Hematopoietic multipotent progenitor cell treated with erythropoietin and hydrocortisone succinate and interleukin-3 and kit ligand, for 8 days (in vitro differentiated cells): ENCODE results near the gene FPR2.
"Not testable (repeated sequence)": the region's sequence is repeated elsewhere in the genome, so short reads cannot be mapped to it uniquely, and the experiment has no call there.

ENCODE experiments used
- DNase-seq: peaks from one replicate; pipeline ENCODE4 v3.0.0-alpha.2; 2015

Gene FPR2, protein sequence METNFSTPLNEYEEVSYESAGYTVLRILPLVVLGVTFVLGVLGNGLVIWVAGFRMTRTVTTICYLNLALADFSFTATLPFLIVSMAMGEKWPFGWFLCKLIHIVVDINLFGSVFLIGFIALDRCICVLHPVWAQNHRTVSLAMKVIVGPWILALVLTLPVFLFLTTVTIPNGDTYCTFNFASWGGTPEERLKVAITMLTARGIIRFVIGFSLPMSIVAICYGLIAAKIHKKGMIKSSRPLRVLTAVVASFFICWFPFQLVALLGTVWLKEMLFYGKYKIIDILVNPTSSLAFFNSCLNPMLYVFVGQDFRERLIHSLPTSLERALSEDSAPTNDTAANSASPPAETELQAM

DNA sequence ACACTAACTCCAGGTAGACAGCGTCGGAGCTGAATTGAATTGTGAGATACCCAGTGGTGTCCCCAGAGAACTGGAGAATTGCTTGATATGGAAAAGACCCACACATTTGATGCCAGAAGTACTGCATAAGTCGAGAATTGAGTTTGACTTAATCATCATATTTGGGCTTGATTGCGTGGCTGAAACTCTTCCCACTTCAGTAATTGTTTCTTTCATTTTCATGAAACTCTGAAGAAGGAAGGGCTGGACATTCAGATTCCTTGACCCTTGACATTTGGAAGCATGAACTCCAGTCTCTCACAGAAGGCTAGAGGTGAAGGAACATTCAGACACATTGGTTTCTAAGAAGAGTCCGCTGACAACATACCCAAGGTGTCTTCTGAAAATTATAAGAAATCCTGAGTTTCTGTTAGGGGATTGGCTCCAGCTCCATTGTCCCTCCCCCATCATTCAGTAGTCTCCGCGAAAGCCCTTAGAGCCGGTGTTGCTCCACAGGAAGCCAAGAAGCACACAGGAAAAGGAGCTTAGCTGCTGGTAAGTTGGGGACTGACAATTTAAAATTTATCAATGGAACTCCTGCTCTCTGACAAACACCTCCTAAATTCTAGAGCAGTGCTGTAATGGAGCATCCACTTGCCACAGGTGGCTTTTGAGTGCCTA lies at the start of gene FPR2:
Gene FPR2 (plus strand): TSS at position 484 of the 660 bp plus-strand sequence. CDS start 7,479 bp downstream, outside the sequence.
- no peak for DNase-seq

DNA sequence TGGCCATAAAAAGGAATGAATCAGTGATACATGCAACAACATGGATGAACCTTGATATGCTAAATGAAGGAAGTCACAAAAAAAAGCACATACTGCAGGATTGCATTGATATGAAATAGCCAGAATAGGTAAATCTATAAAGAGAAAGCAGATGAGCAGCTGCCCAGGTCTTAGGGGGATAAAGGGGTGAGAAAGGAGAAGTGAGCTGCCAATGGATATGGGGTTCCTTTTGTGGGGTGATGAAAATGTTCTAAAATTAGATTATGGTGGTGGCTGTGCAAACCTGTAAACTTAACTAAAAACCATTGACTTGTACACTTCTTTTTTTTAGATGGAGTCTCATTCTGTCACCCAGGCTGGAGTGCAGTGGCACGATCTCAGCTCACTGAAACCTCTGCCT lies 49.3 kb upstream of the FPR2 start:
- DNase-seq = no peak

DNA sequence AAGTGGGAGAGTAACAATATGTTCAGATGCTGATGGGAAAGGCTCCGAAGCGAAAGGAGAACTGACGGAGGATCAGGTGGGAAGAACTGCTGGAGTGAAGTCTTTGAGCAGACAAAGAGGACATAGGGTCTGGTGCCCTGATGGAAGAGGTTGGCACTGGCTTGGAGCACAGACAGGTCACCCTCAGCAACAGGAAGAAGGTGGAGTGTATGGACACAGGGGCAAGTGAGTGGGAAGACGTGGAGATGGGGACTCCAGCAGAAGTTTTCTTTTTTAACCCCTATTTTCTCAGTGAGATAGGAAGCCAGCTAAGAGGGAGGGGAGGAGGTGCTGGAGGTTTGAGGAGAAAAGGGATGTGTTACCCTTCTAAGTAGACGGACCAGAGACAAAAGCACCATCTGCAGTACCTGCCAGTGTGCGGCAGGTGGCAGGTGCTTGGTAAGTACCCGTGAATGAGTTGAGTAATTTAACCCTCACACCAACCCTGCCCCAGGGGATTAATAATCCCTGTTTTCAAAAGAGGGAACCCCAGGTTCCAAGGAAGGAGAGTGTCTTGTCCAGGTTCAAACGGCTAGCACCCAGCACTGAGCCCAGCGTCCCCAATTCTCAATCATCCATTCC lies 48.4 kb upstream of the FPR2 start:
- no peak for DNase-seq

DNA sequence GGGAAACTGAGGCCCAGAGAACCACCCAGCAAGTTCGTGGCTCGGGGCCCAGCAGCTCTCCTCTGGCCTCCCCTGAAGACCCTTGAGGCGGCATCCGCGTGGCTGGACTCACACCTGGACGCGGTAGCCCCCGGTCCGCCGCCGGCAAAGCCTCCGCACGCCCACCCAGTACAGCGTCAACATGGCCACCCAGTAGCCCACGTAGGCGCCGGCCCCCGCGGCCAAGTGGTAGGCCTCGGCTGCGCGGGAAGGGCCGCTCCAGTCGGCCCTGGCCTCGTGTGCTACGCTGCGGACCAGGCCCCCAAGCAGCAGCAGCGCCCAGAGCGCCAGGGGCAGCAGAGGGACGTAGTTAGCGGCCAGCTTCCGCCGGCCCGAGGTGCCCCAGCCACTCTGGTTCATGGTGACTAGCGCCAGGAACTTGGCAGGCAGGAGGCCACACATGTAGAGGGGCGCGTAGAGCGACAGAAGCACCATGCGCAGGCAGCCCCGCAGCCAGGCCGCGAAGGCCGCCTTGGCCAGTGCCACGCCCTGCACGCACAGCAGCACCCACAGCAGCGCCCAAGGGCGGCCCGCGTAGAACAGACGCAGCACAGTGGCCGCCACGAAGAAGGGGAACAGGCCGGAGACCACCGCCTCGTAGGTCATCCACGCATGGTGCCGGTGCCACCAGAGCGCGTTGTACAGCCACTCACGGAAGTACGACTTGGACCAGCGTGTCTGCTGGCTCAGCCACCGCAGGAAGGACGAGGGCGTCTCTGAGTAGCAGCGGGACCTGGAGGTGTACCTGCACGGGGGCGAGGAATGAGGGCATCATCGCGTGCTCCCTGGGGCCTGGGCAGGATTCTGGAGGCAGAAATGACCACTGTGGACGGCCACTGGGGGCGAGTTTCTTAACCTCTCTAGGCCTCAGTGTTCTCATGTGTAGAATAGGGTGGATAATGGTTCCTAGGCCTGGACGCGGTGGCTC lies 47.4 kb upstream of the FPR2 start:
- DNase-seq = no peak

DNA sequence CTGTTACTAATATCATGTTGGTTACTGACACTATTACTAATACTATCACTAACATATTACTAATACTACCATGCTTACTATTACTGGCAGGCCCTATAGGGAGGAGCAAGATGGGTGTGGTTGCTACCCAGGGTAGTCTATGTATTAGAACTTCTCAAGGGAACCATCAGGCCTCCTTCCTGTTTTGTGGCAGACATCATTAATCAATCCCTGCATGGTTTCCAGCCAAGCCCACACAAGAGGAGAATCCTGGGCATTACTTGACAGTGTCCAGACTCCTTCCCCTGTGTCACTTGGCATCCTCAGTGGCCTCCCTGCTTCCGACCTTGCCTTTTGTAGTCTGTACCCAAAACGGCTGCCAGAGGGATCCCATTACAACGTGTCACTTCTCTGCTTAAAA lies 46.1 kb upstream of the FPR2 start:
- no peak for DNase-seq

DNA sequence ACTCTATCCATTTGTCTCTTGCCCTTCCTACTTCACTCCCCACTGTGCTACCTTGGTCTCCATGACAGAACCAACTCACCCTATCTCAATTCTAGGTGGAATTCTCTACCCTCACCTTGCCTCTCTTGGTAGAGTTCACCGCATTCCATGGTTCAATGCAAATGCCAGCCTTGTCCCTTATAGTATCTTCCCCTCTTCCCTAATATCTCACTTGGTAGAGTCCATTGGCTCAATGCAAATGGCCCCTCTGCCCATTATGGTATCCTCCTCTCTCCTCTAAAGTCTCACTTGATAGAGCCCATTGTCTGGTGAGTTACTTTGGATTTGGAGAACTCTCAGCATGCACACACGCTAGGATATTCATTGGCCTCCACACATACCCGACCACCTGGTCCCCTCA lies 45.1 kb upstream of the FPR2 start:
- no peak for DNase-seq

DNA sequence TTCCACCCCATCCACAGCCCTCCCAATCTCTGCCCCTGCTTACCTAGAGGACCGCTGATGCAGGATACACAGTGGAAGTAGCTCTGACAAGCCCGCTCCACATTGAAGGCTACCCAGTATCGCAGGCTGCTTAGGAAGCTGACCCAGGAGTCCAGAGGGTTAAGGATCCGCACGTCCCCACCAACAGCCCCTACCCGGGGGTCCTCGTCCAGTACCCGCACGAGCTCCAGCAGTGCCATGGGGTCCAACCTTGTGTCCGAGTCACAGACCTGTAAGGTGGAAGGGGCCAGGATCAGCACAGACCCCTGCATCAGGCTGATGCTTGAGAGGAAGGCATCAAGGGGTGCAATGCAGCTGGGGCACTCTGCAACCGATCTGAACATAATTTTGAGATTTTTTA lies 44.1 kb upstream of the FPR2 start:
- DNase-seq = no peak

DNA sequence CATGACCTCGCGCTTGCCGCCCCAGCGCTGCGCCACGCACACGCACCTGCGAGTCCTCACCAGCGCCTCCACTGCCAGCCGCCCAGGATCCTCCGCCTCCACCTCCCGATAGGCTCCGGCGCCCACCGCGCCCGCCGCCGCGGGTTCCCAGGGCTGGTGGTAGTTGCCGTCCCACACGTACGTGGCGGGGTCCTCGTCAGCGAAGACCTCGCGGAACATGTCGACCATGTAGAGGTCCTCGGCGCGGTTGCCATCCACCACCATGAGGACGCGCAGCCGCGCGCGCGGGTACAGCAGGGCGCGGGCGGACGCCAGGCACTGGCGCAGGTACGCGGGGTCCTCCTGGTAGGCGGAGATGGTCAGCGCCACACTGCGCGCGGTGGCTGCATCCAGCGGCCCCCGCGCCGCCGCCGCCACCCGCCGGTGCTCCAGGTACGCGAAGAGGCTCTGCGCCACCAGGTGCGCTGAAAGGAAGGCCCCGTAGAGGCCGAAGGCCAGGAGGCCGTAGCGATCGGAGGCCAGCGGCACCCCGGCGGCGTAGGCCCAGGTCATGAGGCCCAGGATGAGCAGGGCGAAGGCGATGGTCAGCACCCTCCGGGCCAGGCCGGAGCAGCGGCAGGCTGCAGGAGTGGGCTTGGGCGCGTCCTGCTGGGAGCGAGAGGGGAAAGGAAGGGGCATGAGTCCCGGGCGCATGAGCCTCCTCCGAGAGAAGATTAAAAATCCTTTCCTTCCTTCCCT lies 41.6 kb upstream of the FPR2 start:
- no peak for DNase-seq

DNA sequence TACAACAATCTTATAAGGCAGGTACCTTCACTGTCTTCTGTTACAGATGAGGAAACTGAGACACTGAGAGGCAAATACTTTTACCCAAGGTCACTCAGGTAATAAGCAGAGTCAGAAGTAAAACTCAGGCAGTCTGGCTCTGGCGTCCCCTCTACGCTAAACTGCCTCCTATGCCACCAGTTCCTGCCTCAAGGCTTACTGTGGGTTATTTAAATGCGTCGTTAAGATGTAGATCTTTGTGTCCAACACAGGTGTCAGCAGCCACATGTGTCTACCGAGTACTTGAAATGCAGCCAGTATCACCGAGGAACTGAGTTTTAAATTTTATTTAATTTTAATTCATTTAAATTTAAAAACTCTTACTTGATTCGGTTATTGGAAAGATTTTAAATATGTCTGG lies 39.1 kb upstream of the FPR2 start:
- no peak for DNase-seq

DNA sequence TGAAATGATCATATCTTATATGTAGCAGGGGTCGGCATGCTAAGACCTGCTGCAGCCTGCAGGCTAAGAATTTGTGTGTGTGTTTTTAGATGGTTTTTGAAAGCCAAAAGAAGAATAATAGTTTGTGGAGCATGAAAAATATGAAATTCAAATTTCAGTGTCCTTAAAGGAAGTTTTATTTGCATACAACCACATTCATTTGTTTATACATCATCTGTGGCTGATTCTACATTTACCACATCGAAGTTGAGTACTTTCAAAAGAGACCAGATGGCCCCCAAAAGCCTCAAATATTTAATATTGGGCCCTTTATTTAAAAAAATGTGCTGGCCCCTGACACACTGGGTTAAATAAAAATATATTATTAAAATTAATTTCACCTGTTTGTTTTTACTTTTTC lies 38.5 kb upstream of the FPR2 start:
- no peak for DNase-seq

DNA sequence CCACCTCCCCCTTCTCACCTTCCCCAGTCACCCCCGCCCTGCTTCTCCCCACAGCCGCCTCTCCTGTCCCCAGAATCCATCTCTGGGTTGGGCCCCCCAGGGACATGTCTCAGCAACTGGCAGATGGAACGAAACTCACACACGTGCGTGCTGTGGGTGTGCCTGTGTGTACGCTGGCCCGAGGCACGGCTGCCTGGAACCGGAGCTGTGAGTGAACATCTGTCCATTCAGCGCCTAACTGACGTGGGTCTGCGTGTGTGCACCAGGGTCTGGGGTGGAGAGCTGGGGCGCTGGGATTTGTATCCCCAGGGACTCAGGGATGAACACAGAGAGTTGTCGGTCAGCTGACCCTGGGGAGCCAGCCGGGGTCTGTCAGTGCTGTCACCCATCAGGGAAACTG lies 36.4 kb upstream of the FPR2 start:
- DNase-seq = no peak

DNA sequence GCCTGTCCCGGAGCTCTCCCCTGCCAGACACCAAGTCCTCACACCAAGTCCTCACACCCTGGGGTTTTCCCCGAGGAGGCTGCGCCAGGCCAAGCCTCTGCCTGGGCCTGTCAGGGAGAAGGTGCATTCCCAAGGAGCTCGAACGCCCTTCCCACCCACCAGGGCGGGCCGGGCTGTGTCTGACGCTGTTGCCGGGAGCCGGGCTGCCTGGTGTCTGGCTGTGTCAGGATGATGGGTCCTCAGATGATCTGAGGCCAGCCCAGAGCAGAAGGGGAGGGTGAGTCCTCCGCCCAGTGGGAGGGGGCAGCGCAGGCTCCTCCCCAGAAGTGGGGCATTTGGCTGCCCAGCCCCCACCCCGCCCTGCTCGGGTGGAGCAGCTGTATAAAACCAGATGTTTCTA lies 34.9 kb upstream of the FPR2 start:
- no peak for DNase-seq

DNA sequence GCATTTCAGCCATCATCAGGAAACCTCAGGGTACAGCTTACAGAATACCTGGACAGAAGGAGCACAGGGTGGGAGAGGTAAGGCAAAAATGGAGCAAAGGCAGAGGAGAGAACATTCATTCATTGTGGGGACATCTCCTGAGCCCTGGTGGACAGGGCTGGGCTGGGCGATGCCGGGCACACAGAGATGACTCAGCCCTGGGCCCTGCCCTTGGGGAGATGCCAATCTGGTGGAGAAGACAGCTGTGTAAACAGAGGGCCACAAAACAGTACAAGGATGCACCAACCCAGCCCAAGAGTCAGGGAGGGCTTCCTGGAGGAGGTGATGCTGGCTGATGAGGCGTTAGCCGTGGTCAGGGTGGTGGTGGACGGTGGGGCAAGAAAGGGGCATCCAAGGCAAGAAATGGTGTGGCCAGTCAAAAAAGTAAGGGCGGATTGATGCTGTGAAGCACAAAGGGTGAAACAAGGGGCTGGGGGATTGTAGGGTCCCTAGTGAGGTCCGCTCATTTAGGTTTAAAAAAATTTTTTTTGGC lies 33.6 kb upstream of the FPR2 start:
- no peak for DNase-seq

DNA sequence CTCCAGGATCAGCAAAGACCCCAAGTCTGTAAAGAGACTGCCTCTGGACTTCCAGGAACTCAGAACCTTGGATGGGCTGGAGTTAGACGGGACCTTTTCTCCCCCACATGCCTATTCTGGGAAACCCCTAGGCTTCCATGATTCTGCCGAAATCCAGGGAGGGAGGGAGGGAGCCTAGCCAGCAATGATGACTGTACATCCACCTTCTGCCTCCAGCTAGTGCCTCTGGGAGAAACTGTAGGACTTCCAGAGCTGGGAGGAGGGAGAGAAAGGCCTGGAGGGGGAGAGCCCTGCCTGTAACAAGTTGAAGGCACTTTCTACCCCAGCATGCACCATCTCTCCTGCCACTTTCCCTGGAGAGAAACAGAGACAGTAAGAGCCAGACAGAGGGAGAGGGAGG lies 31.2 kb upstream of the FPR2 start:
- no peak for DNase-seq

DNA sequence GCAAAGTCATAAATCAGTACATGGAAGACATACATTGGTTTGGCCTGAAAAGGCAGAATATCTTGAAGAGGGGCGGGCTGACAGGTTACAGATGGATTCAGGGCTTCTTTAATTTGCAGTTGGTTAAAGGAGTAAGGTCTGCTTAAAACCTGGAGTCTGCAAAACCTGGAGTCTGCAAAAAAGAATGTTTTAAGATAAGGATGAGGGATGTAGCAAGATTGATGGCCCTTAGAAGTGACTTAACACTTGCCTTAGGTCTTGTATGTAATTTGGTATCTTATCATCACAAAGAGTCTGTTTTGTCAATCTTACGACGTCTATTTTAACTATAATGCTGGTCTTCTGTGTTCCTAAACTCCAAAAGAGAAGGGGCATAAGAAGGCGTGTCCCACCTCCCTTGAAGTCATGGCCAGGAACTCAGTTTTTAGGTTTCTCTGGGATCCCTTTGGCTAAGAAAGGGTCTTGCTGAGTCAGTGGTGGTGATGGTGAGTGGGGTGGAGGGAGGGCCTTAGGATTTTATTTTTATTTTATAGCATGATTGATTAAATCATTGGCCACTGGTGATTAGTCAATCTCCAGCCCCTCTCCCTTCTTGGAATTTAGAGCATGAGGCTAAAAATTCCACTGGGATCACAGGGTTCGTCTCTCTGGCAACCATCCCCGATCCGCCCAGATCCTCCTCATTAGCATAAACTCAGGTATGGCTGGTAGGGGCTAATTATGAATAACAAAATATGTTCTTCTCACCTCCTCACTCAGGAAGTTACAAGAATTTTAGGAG lies 27.0 kb upstream of the FPR2 start:
- DNase-seq = no peak

DNA sequence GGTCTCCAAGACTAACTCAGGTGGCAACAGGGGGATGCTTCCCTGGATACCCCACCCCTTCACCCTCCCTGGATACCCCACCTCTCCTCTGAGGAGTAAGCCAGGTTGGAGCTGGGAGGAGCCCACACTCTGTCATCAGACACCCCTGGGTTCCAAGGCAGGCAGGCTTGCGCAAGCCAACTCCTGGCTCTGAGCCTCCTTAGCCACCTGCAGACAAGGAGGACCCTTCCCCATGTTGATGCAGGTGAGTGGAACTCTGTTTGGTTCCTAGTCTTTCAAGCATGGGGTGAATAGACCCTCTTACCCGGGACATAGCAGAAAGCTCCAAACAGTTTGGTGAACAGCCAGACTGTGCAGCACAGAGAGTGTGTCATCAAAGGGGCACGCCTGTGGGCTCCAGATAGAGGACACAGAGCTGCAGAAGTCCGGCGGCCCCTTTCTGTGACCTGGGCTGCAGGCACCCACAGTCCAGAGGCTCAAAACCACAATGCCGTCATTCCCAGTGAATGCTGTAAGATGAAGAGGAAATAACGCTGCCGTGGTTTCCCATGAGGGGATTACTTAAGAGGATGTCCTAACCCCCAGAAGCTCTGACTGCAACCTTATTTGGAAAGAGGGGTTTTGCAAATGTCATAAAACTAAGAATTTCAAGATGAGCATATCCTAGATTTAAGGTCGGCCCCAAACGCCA lies 25.1 kb upstream of the FPR2 start:
- peak; percentile 28 for DNase-seq

DNA sequence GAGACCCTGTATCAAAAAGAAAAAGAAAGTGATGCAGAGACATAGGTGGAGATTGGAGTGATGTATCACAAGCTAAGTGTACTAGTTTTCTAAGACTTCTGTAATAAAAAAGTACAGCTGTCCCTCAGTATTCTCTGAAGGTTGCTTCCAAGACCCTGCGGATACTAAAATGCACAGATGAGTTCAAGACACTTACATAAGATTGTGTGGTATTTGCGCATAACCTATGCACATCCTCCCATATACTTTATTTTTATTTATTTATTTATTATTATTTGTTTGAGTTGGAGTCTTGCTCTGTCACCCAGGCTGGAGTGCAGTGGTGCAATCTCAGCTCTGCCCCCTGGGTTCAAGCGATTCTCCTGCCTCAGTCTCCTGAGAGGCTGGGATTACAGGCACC lies 23.6 kb upstream of the FPR2 start:
- DNase-seq = no peak

DNA sequence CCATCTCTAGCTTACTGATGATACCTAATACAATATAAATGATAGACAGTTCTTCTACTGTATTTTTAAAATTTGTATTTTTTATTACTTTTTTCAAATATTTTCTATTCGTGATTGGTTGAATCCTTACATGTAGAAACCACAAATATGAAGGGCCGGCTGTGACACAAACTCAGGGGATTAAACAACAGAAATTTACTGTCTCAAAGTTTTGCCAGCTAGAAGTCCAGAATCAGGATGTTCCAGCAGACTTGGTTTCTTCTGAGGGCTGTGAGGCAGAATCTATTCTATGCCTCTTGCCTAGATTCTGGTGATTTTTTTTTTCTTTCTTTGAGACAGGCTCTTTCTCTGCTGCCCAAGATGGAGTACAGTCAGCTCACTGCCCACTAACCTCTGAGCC lies 23.1 kb upstream of the FPR2 start:
- DNase-seq = no peak

DNA sequence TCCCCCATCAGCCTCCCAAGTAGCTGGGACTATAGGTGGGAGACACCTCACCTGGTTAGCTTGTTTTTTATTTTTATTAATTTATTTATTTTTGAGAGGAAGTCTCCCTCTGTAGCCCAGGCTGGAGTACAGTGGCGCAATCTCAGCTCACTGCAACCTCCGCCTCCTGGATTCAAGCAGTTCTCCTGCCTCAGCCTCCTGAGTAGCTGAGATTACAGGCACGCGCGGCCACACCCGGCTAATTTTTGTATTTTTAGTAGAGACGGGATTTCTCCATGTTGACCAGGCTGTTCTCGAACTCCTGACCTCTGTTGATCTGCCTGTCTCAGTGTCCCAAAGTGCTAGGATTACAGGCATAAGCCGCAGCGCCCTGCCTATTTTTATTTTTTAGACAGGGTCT lies 22.5 kb upstream of the FPR2 start:
- not testable (repeated sequence) for DNase-seq

DNA sequence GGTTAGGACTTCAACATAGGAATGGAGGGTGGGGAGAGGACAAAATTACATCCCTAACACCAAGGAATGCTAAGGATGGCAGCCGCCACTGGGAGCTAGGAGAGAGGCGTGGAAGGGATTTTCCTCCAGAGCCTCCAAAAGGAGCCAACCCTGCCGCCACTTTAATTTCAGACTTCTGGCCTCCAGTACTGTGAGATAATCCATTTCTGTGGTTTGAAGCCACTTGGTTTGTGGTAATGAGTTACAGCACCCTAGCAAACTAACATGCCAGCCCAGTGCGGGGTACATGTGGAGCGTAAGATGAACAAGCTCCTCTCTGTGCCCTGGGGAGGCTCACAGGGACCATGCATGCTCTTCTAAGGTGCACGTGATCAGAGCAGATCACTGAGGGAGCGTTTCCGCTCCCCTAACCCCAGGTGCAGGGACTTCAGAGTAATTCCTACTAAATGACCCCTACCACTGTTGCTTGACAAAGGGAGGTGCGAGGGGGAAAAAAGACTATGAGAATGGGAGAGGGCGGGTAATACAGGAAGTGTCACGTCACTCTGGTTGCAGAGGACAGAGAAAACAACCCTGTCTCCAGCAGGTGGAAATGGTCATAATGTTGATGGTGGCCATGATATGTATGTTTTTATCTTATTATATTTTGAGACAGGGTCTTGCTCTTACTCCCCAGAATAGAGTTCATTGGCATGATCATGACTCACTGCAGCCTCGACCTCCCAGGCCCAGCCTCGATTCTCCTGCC lies 21.3 kb upstream of the FPR2 start:
- DNase-seq = no peak
